HL-60 (cell line): Measurements from ENCODE around the gene ITGA8.

ENCODE experiments used
- POLR2AphosphoS5 ChIP-seq: IDR thresholded peaks from 2 replicates; pipeline ENCODE4 v1.6.1; 2012; ENCODE audit warnings: low read depth
- SPI1 ChIP-seq: IDR thresholded peaks from 2 replicates; pipeline ENCODE4 v1.6.1; 2012; ENCODE audit warnings: low read depth, mild to moderate bottlenecking, borderline replicate concordance
- TF ChIP-seq, protein P1 (sequence below): IDR thresholded peaks from one replicate; pipeline ENCODE4 v1.5.1; 2011; ENCODE audit warnings: low read length, control low read depth, inconsistent platforms; ENCODE audit not compliant: insufficient read depth
- TF ChIP-seq, protein P2 (sequence below): IDR thresholded peaks from 2 replicates; pipeline ENCODE4 v1.6.1; 2012; ENCODE audit warnings: low read depth; ENCODE audit not compliant: insufficient replicate concordance

DNA sequence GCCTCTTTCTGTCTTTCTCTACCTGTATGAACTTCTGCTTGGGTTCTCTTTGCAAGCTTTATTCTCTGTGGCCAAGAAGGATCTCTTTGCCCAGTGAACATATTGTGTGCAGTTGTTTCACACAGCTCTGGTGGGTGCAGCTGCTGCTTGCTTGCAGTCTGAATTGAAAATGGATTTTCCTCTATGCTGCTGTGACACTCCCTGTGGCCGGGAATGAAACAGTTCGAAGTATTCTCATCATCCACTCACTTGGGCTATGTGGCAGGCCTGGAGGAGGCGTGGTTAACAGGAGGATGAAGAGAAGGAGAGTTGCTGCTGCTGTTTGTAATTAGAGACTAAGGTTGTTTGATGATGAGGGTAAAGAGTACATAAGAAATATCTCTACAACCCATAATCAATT, 28.4 kb upstream of the ITGA8 start:
- TF ChIP-seq, protein P1, sequence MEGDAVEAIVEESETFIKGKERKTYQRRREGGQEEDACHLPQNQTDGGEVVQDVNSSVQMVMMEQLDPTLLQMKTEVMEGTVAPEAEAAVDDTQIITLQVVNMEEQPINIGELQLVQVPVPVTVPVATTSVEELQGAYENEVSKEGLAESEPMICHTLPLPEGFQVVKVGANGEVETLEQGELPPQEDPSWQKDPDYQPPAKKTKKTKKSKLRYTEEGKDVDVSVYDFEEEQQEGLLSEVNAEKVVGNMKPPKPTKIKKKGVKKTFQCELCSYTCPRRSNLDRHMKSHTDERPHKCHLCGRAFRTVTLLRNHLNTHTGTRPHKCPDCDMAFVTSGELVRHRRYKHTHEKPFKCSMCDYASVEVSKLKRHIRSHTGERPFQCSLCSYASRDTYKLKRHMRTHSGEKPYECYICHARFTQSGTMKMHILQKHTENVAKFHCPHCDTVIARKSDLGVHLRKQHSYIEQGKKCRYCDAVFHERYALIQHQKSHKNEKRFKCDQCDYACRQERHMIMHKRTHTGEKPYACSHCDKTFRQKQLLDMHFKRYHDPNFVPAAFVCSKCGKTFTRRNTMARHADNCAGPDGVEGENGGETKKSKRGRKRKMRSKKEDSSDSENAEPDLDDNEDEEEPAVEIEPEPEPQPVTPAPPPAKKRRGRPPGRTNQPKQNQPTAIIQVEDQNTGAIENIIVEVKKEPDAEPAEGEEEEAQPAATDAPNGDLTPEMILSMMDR, result no peak
- TF ChIP-seq, protein P2, sequence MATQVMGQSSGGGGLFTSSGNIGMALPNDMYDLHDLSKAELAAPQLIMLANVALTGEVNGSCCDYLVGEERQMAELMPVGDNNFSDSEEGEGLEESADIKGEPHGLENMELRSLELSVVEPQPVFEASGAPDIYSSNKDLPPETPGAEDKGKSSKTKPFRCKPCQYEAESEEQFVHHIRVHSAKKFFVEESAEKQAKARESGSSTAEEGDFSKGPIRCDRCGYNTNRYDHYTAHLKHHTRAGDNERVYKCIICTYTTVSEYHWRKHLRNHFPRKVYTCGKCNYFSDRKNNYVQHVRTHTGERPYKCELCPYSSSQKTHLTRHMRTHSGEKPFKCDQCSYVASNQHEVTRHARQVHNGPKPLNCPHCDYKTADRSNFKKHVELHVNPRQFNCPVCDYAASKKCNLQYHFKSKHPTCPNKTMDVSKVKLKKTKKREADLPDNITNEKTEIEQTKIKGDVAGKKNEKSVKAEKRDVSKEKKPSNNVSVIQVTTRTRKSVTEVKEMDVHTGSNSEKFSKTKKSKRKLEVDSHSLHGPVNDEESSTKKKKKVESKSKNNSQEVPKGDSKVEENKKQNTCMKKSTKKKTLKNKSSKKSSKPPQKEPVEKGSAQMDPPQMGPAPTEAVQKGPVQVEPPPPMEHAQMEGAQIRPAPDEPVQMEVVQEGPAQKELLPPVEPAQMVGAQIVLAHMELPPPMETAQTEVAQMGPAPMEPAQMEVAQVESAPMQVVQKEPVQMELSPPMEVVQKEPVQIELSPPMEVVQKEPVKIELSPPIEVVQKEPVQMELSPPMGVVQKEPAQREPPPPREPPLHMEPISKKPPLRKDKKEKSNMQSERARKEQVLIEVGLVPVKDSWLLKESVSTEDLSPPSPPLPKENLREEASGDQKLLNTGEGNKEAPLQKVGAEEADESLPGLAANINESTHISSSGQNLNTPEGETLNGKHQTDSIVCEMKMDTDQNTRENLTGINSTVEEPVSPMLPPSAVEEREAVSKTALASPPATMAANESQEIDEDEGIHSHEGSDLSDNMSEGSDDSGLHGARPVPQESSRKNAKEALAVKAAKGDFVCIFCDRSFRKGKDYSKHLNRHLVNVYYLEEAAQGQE, result no peak
- TF ChIP-seq POLR2AphosphoS5 (no peak), SPI1 (no peak)
